Endothelial cell of umbilical vein (primary cell): Measurements from ENCODE around the gene SUGCT. TPM values are rescaled to one million over a fixed set of nuclear protein-coding genes. Genes with fewer than 3 reads are reported as not detected.
A peak's percentile ranks its signal among the peaks of the same experiment; 100 is the strongest.

Experiments
- BruUV-seq: library from RNA; stranded (reverse); fragments of 400-500 nt; replicated peaks from 2 replicates; lab custom pipeline; 2021; lab: Mats Ljungman, UMichigan
- CTCF ChIA-PET: fragments of 300-600, 350-600 bp; sonication (Branson Sonifier 250); formaldehyde crosslinking; loops from one replicate; lab custom pipeline; 2021; ENCODE audit warnings: antibody characterized with exemption, inconsistent platforms; lab: Charles Lee
- POLR2A ChIA-PET: fragments of 300-600, 350-600 bp; sonication (Branson Sonifier 250); formaldehyde crosslinking; loops from one replicate; lab custom pipeline; 2021; ENCODE audit warnings: antibody characterized with exemption, inconsistent platforms; lab: Charles Lee
- DNase-seq: peaks from one replicate; pipeline ENCODE4 v3.0.0-alpha.2; 2011; ENCODE audit warnings: low read depth, low spot score
- FAIRE-seq: peaks from 2 replicates; lab custom pipeline; 2011; peaks lifted over from hg19 to GRCh38; lab: Jason Lieb, UNC
- H2AFZ ChIP-seq: 2 replicates; pipeline ENCODE4 v1.6.0; 2012; ENCODE audit warnings: low read depth, low read length, control low read depth, inconsistent platforms
- H3K27ac ChIP-seq: 2 replicates; pipeline ENCODE4 v1.5.1; 2011; ENCODE audit warnings: low read depth, mild to moderate bottlenecking, control low read depth, low read length, moderate library complexity; ENCODE audit not compliant: insufficient read depth
- H3K27me3 ChIP-seq, 2 experiments: 2 replicates each; pipeline versions ENCODE4 v1.6.0 to v1.6.1; 2011; ENCODE audit warnings: low read length in 2 of 2, mixed read lengths in 1 of 2; ENCODE audit not compliant: control insufficient read depth in 2 of 2, insufficient read depth in 2 of 2
- H3K36me3 ChIP-seq, 2 experiments: 2 replicates in 1 of 2; 3 replicates in 1 of 2; pipeline ENCODE4 v1.5.1; 2011; ENCODE audit warnings: low read length in 2 of 2, mild to moderate bottlenecking in 1 of 2, moderate library complexity in 1 of 2; ENCODE audit not compliant: control insufficient read depth in 2 of 2, insufficient read depth in 2 of 2; ENCODE audit errors: extremely low read depth in 1 of 2
- H3K4me1 ChIP-seq: 3 replicates; pipeline ENCODE4 v1.5.1; 2011; ENCODE audit warnings: mild to moderate bottlenecking, low read length; ENCODE audit not compliant: control insufficient read depth, insufficient read depth; ENCODE audit errors: extremely low read depth
- H3K4me2 ChIP-seq: 2 replicates; pipeline ENCODE4 v1.6.1; 2011; ENCODE audit warnings: low read length, control low read depth, mixed read lengths; ENCODE audit not compliant: insufficient read depth
- H3K4me3 ChIP-seq, 3 experiments: fragments of 200-600 bp in 1 of 3; sonication (generic), shearing (Covaris generic) in 1 of 3; replicated peaks in 1 of 3; 2 replicates each; pipeline ENCODE4 v1.5.1; 2011 to 2016; ENCODE audit warnings: control low read depth in 3 of 3, low read length in 3 of 3, mild to moderate bottlenecking in 2 of 3, inconsistent platforms in 1 of 3, low read depth in 1 of 3, moderate library complexity in 1 of 3; ENCODE audit not compliant: insufficient read depth in 1 of 3
- H3K79me2 ChIP-seq: 2 replicates; pipeline ENCODE4 v1.6.0; 2012; ENCODE audit warnings: low read length, inconsistent platforms; ENCODE audit not compliant: control insufficient read depth, insufficient read depth
- H3K9ac ChIP-seq: replicated peaks from 2 replicates; pipeline ENCODE3; 2011; ENCODE audit warnings: low read length, control low read depth; ENCODE audit not compliant: insufficient read depth; ENCODE audit errors: extremely low read depth
- H3K9me1 ChIP-seq: replicated peaks from 3 replicates; pipeline ENCODE4 v1.6.0; 2011; ENCODE audit warnings: mild to moderate bottlenecking, low read length; ENCODE audit not compliant: control insufficient read depth, insufficient read depth; ENCODE audit errors: extremely low read depth
- H3K9me3 ChIP-seq: replicated peaks from 2 replicates; pipeline ENCODE4 v1.5.1; 2012; ENCODE audit warnings: low read length, inconsistent platforms; ENCODE audit not compliant: control insufficient read depth, insufficient read depth
- H4K20me1 ChIP-seq: replicated peaks from 2 replicates; pipeline ENCODE3; 2011; ENCODE audit warnings: mild to moderate bottlenecking, low read length; ENCODE audit not compliant: control insufficient read depth, insufficient read depth; ENCODE audit errors: extremely low read depth
- CTCF ChIP-seq, 2 donors: IDR thresholded peaks; 1 replicate in 1 of 2; 2 replicates in 1 of 2; pipeline ENCODE4 v1.5.1; 2011; ENCODE audit warnings: low read length in 2 of 2, mild to moderate bottlenecking in 2 of 2, moderate library complexity in 2 of 2, control low read depth in 1 of 2, inconsistent platforms in 1 of 2, low read depth in 1 of 2; ENCODE audit not compliant: insufficient read depth in 1 of 2; ENCODE audit errors: extremely low read depth in 1 of 2
- FOS ChIP-seq: IDR thresholded peaks from 2 replicates; pipeline ENCODE4 v1.6.1; 2011; ENCODE audit warnings: mild to moderate bottlenecking, low read length, moderate library complexity, borderline replicate concordance; ENCODE audit not compliant: insufficient read depth
- JUN ChIP-seq: IDR thresholded peaks from 2 replicates; pipeline ENCODE4 v1.6.1; 2011; ENCODE audit warnings: borderline replicate concordance, low read depth; ENCODE audit not compliant: insufficient read length, insufficient read depth
- MAX ChIP-seq: IDR thresholded peaks from 2 replicates; pipeline ENCODE4 v1.6.1; 2011; ENCODE audit not compliant: insufficient read depth, insufficient read length
- POLR2AphosphoS5 ChIP-seq: IDR thresholded peaks from 2 replicates; pipeline ENCODE4 v1.6.1; 2012; ENCODE audit warnings: low read depth, mild to moderate bottlenecking, control low read depth, low read length, moderate library complexity; ENCODE audit not compliant: insufficient read depth
- dilution Hi-C: fragments of 300-500 bp; cut with MboI; formaldehyde crosslinking; loops from one replicate; pipeline ENCODE4 v1.15.0; 2019; ENCODE audit warnings: low sequenced_read_pairs; ENCODE audit not compliant: extremely low pct_ligation_motif_present
- intact Hi-C: fragments of 100-400 bp; cut with micrococcal nuclease; formaldehyde crosslinking; loops from one replicate; pipeline ENCODE4 v1.10.0; 2022
- polyA plus RNA-seq, 4 experiments: library from polyadenylated mRNA; depleted of rRNA in 3 of 4; stranded (reverse) in 3 of 4; unstranded in 1 of 4; fragments of >200 nt; gene quantifications; 2 replicates each; pipeline versions ENCODE4 v1.2.1 to v1.2.3, GENCODE V29; 2011 to 2012; ENCODE audit warnings: missing spikeins in 1 of 4
- total RNA-seq: library from RNA; stranded (reverse); gene quantifications from 2 replicates; pipeline ENCODE4 v1.2.3, GENCODE V29; 2021

The SUGCT gene
- total and polyA plus RNA-seq, 2 donors (not counting 3 experiments of a cell fraction or from before 2014, with no cell fraction given): 1.2 to 1.4 TPM

- H3K4me3 ChIP-seq: no peak overlapping the region
- H3K79me2 ChIP-seq: no peaks in the 10 kb centered on the region
- H3K4me1 ChIP-seq: no peaks in the 10 kb centered on the region
- intact Hi-C loops (no loop called here), dilution Hi-C loops (no loop called here)
- no peak overlapping the region for H3K9ac ChIP-seq
- H3K36me3 ChIP-seq: no peaks in the 10 kb centered on the region
- no peaks in the 10 kb centered on the region for H3K9me3 ChIP-seq
- no peak overlapping the region for H2AFZ ChIP-seq
- TF ChIP-seq MAX (no peak), JUN (no peak), POLR2AphosphoS5 (no peak), CTCF (IDR thresholded peaks at IDR 0.05; ENCODE audit: extremely low read depth in 1 of 2, insufficient read depth in 1 of 2, low read depth in 1 of 2, low read length in 2 of 2) (peak; percentile 14 to 49)
- no peak overlapping the region for H3K27ac ChIP-seq
- no peaks in the 10 kb centered on the region for H3K9me1 ChIP-seq
- peaks cover 0 to 2% of the 10 kb centered on the region in 2 experiments for H3K27me3 ChIP-seq
- CTCF ChIA-PET: interaction anchor here (0.7 to 1.6 kb wide), 3 partner anchors 9 to 1024 kb away, joined by 3 to 5 read pairs (median 3); no protein-coding TSS in a partner anchor
- H3K4me2 ChIP-seq: no peak overlapping the region
- no TSS peak for BruUV-seq
- POLR2A ChIA-PET: no interaction called here
- peak; percentile 79 for FAIRE-seq
- H4K20me1 ChIP-seq: no peaks in the 10 kb centered on the region
- peak; percentile 31 for DNase-seq
Measured at GRCh38 chr7:40680657-40681056, 545.9 kb downstream of the SUGCT start.

GRCh38 chr7:40682696-40683095 is 547.9 kb downstream of the SUGCT start:
- BruUV-seq: no TSS peak
- dilution Hi-C loops: no loop called here
- CTCF ChIA-PET: no interaction called here

More at GRCh38 chr7:40682696-40683095, 547.9 kb downstream of the SUGCT start:
- FAIRE-seq: no peak
- no peaks in the 10 kb centered on the region for H3K4me1 ChIP-seq
- H3K9me1 ChIP-seq: no peaks in the 10 kb centered on the region
- TF ChIP-seq FOS: no peak
- H3K27ac ChIP-seq: no peak overlapping the region
- H3K4me2 ChIP-seq: no peak overlapping the region
- no peak for DNase-seq
- H3K79me2 ChIP-seq: no peaks in the 10 kb centered on the region
- intact Hi-C loops: no loop called here
- H4K20me1 ChIP-seq: no peaks in the 10 kb centered on the region
- POLR2A ChIA-PET: no interaction called here
- no peak overlapping the region for H3K4me3 ChIP-seq
- H3K36me3 ChIP-seq: no peaks in the 10 kb centered on the region
- H2AFZ ChIP-seq: no peak overlapping the region
- H3K9ac ChIP-seq: no peak overlapping the region
- H3K9me3 ChIP-seq: no peaks in the 10 kb centered on the region
- H3K27me3 ChIP-seq: peaks cover 0 to 2% of the 10 kb centered on the region in 2 experiments
